GM12878 (cell line): ENCODE measurements around the gene ZNF827.

Source experiments
- CTCF ChIP-seq, 3 experiments: IDR thresholded peaks in 2 of 3; conservative IDR thresholded peaks in 1 of 3; 2 replicates each; pipeline ENCODE4 v1.5.1; 2011; ENCODE audit warnings: low read depth in 3 of 3, low read length in 3 of 3, mild to moderate bottlenecking in 3 of 3, control low read depth in 2 of 3, moderate library complexity in 2 of 3, inconsistent platforms in 1 of 3, mixed read lengths in 1 of 3; ENCODE audit not compliant: control insufficient read depth in 2 of 3, insufficient read depth in 1 of 3; ENCODE audit errors: extremely low read depth in 1 of 3
- EP300 ChIP-seq, 2 experiments: fragments of 150-350 bp in 1 of 2; IDR thresholded peaks; 2 replicates each; pipeline ENCODE4 v1.6.1; 2011 to 2012; ENCODE audit warnings: low read depth in 2 of 2, low read length in 2 of 2, borderline replicate concordance in 1 of 2, improper control_type of control experiment in 1 of 2, inconsistent platforms in 1 of 2; ENCODE audit not compliant: control insufficient read depth in 1 of 2
- RAD51 ChIP-seq: fragments of 450-650 bp; IDR thresholded peaks from 2 replicates; pipeline ENCODE4 v1.6.1; 2016; ENCODE audit warnings: moderate library complexity, mild to moderate bottlenecking, inconsistent platforms
- SP1 ChIP-seq: IDR thresholded peaks from one replicate; pipeline ENCODE4 v1.6.1; 2011; ENCODE audit warnings: low read depth, low read length
- SRF ChIP-seq, 2 experiments: IDR thresholded peaks; 2 replicates each; pipeline ENCODE4 v1.6.1; 2011; ENCODE audit warnings: low read depth in 2 of 2, low read length in 2 of 2, mild to moderate bottlenecking in 1 of 2, moderate library complexity in 1 of 2
- SUPT20H ChIP-seq: IDR thresholded peaks from 2 replicates; pipeline ENCODE4 v1.6.1; 2011; ENCODE audit warnings: low read depth, mild to moderate bottlenecking, low read length, moderate library complexity, borderline replicate concordance; ENCODE audit not compliant: control insufficient read depth
- TARDBP ChIP-seq: IDR thresholded peaks from 2 replicates; pipeline ENCODE4 v1.6.1; 2016; ENCODE audit warnings: borderline replicate concordance
- WRNIP1 ChIP-seq: IDR thresholded peaks from 2 replicates; pipeline ENCODE4 v1.6.1; 2011; ENCODE audit warnings: low read depth, low read length, improper control_type of control experiment, borderline replicate concordance
- ZNF24 ChIP-seq: fragments of 450-650 bp; IDR thresholded peaks from 2 replicates; pipeline ENCODE4 v1.6.1; 2017; ENCODE audit warnings: antibody characterized with exemption, mild to moderate bottlenecking
- ZNF687 ChIP-seq: fragments of 450-650 bp; IDR thresholded peaks from 2 replicates; pipeline ENCODE4 v1.6.1; 2017; ENCODE audit warnings: mild to moderate bottlenecking, moderate library complexity

- TF ChIP-seq RAD51 (no peak), SUPT20H (no peak), CTCF (IDR thresholded peaks at IDR 0.05 in 2 of 3, conservative IDR thresholded peaks at IDR 0.05 in 1 of 3; ENCODE audit: control insufficient read depth in 2 of 3, extremely low read depth in 1 of 3, insufficient read depth in 1 of 3, low read depth in 3 of 3, low read length in 3 of 3) (no peak), EP300 (IDR thresholded peaks at IDR 0.05; ENCODE audit: borderline replicate concordance in 1 of 2, control insufficient read depth in 1 of 2, low read depth in 2 of 2, low read length in 2 of 2) (peak; percentile 27 to 50; a peak in 2 of 4 replicates), ZNF687 (no peak), SP1 (peak; percentile 14), WRNIP1 (0 out of 2 replicates have a peak, but pooled peaks have one; percentile 77), SRF (IDR thresholded peaks at IDR 0.05; ENCODE audit: low read depth in 2 of 2, low read length in 2 of 2) (no peak), ZNF24 (no peak), TARDBP (peak; percentile 90)
Measured at GRCh38 chr4:145938618-145939440, at the start of gene ZNF827.
